Trophoblast cell (in vitro differentiated cells and primary cell): Measurements from ENCODE around the gene DZIP3.

Experiments used
- DNase-seq, 2 donors: peaks; one replicate each; pipeline ENCODE4 v3.0.0-alpha.2; 2016
- H2AFZ ChIP-seq: 2 replicates; pipeline ENCODE4 v1.6.1; 2013; ENCODE audit warnings: low read length, moderate library complexity, mild to moderate bottlenecking; ENCODE audit not compliant: insufficient read depth, poor library complexity
- H2AK5ac ChIP-seq: 2 replicates; pipeline ENCODE4 v1.6.1; 2013; ENCODE audit warnings: mild to moderate bottlenecking, low read length
- H2BK120ac ChIP-seq: 2 replicates; pipeline ENCODE4 v1.6.1; 2013; ENCODE audit warnings: low read length, mild to moderate bottlenecking, moderate library complexity; ENCODE audit not compliant: insufficient read depth, poor library complexity
- H2BK12ac ChIP-seq: 2 replicates; pipeline ENCODE4 v1.6.1; 2013; ENCODE audit warnings: mild to moderate bottlenecking, low read length, moderate library complexity
- H2BK5ac ChIP-seq: 2 replicates; pipeline ENCODE4 v1.6.1; 2013; ENCODE audit warnings: low read length, low read depth, moderate library complexity, mild to moderate bottlenecking; ENCODE audit not compliant: poor library complexity
- H3K14ac ChIP-seq: 2 replicates; pipeline ENCODE4 v1.6.1; 2013; ENCODE audit warnings: mild to moderate bottlenecking, low read length
- H3K18ac ChIP-seq: 2 replicates; pipeline ENCODE4 v1.6.1; 2013; ENCODE audit warnings: mild to moderate bottlenecking, low read length
- H3K23ac ChIP-seq: 2 replicates; pipeline ENCODE4 v1.6.1; 2013; ENCODE audit warnings: low read length
- H3K27ac ChIP-seq: 2 replicates; pipeline ENCODE4 v1.5.1; 2013; ENCODE audit warnings: low read depth, mild to moderate bottlenecking, inconsistent platforms, low read length, moderate library complexity
- H3K27me3 ChIP-seq: 2 replicates; pipeline ENCODE4 v1.6.1; 2013; ENCODE audit warnings: inconsistent platforms, mild to moderate bottlenecking, low read length, moderate library complexity; ENCODE audit not compliant: insufficient read depth
- H3K36me3 ChIP-seq, 2 experiments: 1 replicate in 1 of 2; 2 replicates in 1 of 2; pipeline ENCODE4 v1.6.1; 2013; ENCODE audit warnings: low read length in 2 of 2, mild to moderate bottlenecking in 2 of 2, moderate library complexity in 1 of 2; ENCODE audit not compliant: insufficient read depth in 2 of 2, control insufficient read depth in 1 of 2
- H3K4ac ChIP-seq: 2 replicates; pipeline ENCODE4 v1.6.1; 2013; ENCODE audit warnings: low read depth, mild to moderate bottlenecking, low read length, moderate library complexity
- H3K4me1 ChIP-seq, 2 experiments: 1 replicate in 1 of 2; 2 replicates in 1 of 2; pipeline ENCODE4 v1.6.1; 2013; ENCODE audit warnings: low read length in 2 of 2, mild to moderate bottlenecking in 2 of 2, moderate library complexity in 1 of 2; ENCODE audit not compliant: insufficient read depth in 2 of 2, control insufficient read depth in 1 of 2
- H3K4me2 ChIP-seq: 2 replicates; pipeline ENCODE4 v1.6.1; 2013; ENCODE audit warnings: inconsistent platforms, mild to moderate bottlenecking, low read length, moderate library complexity
- H3K4me3 ChIP-seq: 2 replicates; pipeline ENCODE4 v1.5.1; 2013; ENCODE audit warnings: mild to moderate bottlenecking, low read depth, low read length, inconsistent platforms
- H3K79me1 ChIP-seq: one replicate; pipeline ENCODE4 v1.6.1; 2013; ENCODE audit warnings: low read length
- H3K79me2 ChIP-seq: 2 replicates; pipeline ENCODE4 v1.6.1; 2013; ENCODE audit warnings: low read length, mild to moderate bottlenecking; ENCODE audit not compliant: control insufficient read depth, insufficient read depth, poor library complexity
- H3K9ac ChIP-seq: 2 replicates; pipeline ENCODE4 v1.6.1; 2013; ENCODE audit warnings: mild to moderate bottlenecking, low read length
- H3K9me3 ChIP-seq: 2 replicates; pipeline ENCODE4 v1.6.1; 2013; ENCODE audit warnings: low read depth, mild to moderate bottlenecking, control low read depth, inconsistent platforms, low read length; ENCODE audit not compliant: insufficient read depth
- H4K12ac ChIP-seq: 2 replicates; pipeline ENCODE4 v1.6.1; 2013; ENCODE audit warnings: low read depth, mild to moderate bottlenecking, low read length, moderate library complexity
- H4K8ac ChIP-seq: 2 replicates; pipeline ENCODE4 v1.6.1; 2013; ENCODE audit warnings: low read depth, mild to moderate bottlenecking, low read length, moderate library complexity
- H4K91ac ChIP-seq: one replicate; pipeline ENCODE4 v1.6.1; 2013; ENCODE audit warnings: low read depth, mild to moderate bottlenecking, low read length, moderate library complexity
- WGBS: extraction: QIAGEN DNeasy Blood & Tissue Kit; methylation state at CpG from one replicate; pipeline ENCODE4 v1.1.7; 2013; ENCODE audit warnings: missing lambda C conversion rate; ENCODE audit not compliant: insufficient read length, insufficient coverage; ENCODE audit errors: extremely low coverage; 5-methylcytosine and 5-hydroxymethylcytosine counted together

Gene DZIP3

GRCh38 chr3:108669208-108669607 is 79.7 kb downstream of the DZIP3 start:
- no peak overlapping the region for H3K4me2 ChIP-seq
- H3K27ac ChIP-seq: no peak overlapping the region
- H3K4me3 ChIP-seq: no peak overlapping the region
- no peak overlapping the region for H2AK5ac ChIP-seq
- no peaks in the 10 kb centered on the region for H3K27me3 ChIP-seq
- H3K79me1 ChIP-seq: no peaks in the 10 kb centered on the region
- H3K4me1 ChIP-seq: no peaks in the 10 kb centered on the region
- H2AFZ ChIP-seq: no peak overlapping the region
- H4K12ac ChIP-seq: no peak overlapping the region
- no peak overlapping the region for H2BK120ac ChIP-seq
- H3K9ac ChIP-seq: no peak overlapping the region
- H2BK5ac ChIP-seq: no peak overlapping the region
- H3K23ac ChIP-seq: no peak overlapping the region
- H4K91ac ChIP-seq: no peak overlapping the region
- no peaks in the 10 kb centered on the region for H3K79me2 ChIP-seq
- no peak overlapping the region for H3K18ac ChIP-seq
- no peak overlapping the region for H4K8ac ChIP-seq
- H3K9me3 ChIP-seq: no peaks in the 10 kb centered on the region
- H3K4ac ChIP-seq: no peak overlapping the region
- peaks cover 2 to 4% of the 10 kb centered on the region in 2 experiments for H3K36me3 ChIP-seq
- no peak overlapping the region for H3K14ac ChIP-seq
- H2BK12ac ChIP-seq: no peak overlapping the region
- no peak for DNase-seq

GRCh38 chr3:108672701-108673100 is 83.2 kb downstream of the DZIP3 start:
- H3K9me3 ChIP-seq: no peaks in the 10 kb centered on the region
- no peak overlapping the region for H3K4ac ChIP-seq
- no peak overlapping the region for H4K8ac ChIP-seq
- no peak overlapping the region for H2BK5ac ChIP-seq
- H3K79me2 ChIP-seq: no peaks in the 10 kb centered on the region
- H3K4me1 ChIP-seq: no peaks in the 10 kb centered on the region
- H3K9ac ChIP-seq: no peak overlapping the region
- no peak overlapping the region for H3K27ac ChIP-seq
- H2BK12ac ChIP-seq: no peak overlapping the region
- H2AFZ ChIP-seq: no peak overlapping the region
- no peak overlapping the region for H2AK5ac ChIP-seq
- H4K91ac ChIP-seq: no peak overlapping the region
- H2BK120ac ChIP-seq: no peak overlapping the region
- H3K18ac ChIP-seq: no peak overlapping the region
- no peak overlapping the region for H3K14ac ChIP-seq
- H3K23ac ChIP-seq: no peak overlapping the region
- H4K12ac ChIP-seq: no peak overlapping the region
- DNase-seq: no peak
- H3K4me2 ChIP-seq: no peak overlapping the region
- H3K4me3 ChIP-seq: no peak overlapping the region
- no peaks in the 10 kb centered on the region for H3K79me1 ChIP-seq
- H3K36me3 ChIP-seq: peaks cover under 1 to 2% of the 10 kb centered on the region in 2 experiments
- no peaks in the 10 kb centered on the region for H3K27me3 ChIP-seq

- no peaks in the 10 kb centered on the region for H3K79me2 ChIP-seq
- no peak overlapping the region for H2BK5ac ChIP-seq
- no peak overlapping the region for H3K4me3 ChIP-seq
- no peak overlapping the region for H3K4ac ChIP-seq
- no peak overlapping the region for H3K9ac ChIP-seq
- H3K79me1 ChIP-seq: no peaks in the 10 kb centered on the region
- no peak overlapping the region for H4K91ac ChIP-seq
- H3K14ac ChIP-seq: no peak overlapping the region
- no peak overlapping the region for H2AK5ac ChIP-seq
- no peaks in the 10 kb centered on the region for H3K4me1 ChIP-seq
- no peaks in the 10 kb centered on the region for H3K9me3 ChIP-seq
- no peak overlapping the region for H3K23ac ChIP-seq
- H3K18ac ChIP-seq: no peak overlapping the region
- no peak overlapping the region for H4K12ac ChIP-seq
- no peak for DNase-seq
- peaks cover 2 to 5% of the 10 kb centered on the region in 2 experiments for H3K36me3 ChIP-seq
- no CpG with 5 or more reads among the region's 3 CpGs for WGBS
- no peak overlapping the region for H3K27ac ChIP-seq
- no peak overlapping the region for H2AFZ ChIP-seq
- H3K4me2 ChIP-seq: no peak overlapping the region
- H4K8ac ChIP-seq: no peak overlapping the region
- H2BK12ac ChIP-seq: no peak overlapping the region
- H2BK120ac ChIP-seq: no peak overlapping the region
- no peaks in the 10 kb centered on the region for H3K27me3 ChIP-seq
These were observed 84.6 kb downstream of the DZIP3 start for GRCh38 chr3:108673988-108674661.

GRCh38 chr3:108677811-108678210 is 88.3 kb downstream of the DZIP3 start:
- H3K4ac ChIP-seq: no peak overlapping the region
- no peak overlapping the region for H2BK5ac ChIP-seq
- H3K27me3 ChIP-seq: no peaks in the 10 kb centered on the region
- H2AK5ac ChIP-seq: no peak overlapping the region
- no peaks in the 10 kb centered on the region for H3K9me3 ChIP-seq
- no peak overlapping the region for H3K27ac ChIP-seq
- no peak overlapping the region for H2AFZ ChIP-seq
- H3K9ac ChIP-seq: no peak overlapping the region
- no peak for DNase-seq
- no peaks in the 10 kb centered on the region for H3K79me1 ChIP-seq
- H3K36me3 ChIP-seq: peaks cover 2 to 5% of the 10 kb centered on the region in 2 experiments
- no peak overlapping the region for H4K91ac ChIP-seq
- H3K4me2 ChIP-seq: no peak overlapping the region
- H3K79me2 ChIP-seq: no peaks in the 10 kb centered on the region
- no peak overlapping the region for H3K23ac ChIP-seq
- no peaks in the 10 kb centered on the region for H3K4me1 ChIP-seq
- H2BK120ac ChIP-seq: no peak overlapping the region
- no CpG with 5 or more reads among the region's 1 CpG for WGBS
- no peak overlapping the region for H3K18ac ChIP-seq
- no peak overlapping the region for H4K8ac ChIP-seq
- H3K4me3 ChIP-seq: no peak overlapping the region
- no peak overlapping the region for H4K12ac ChIP-seq
- no peak overlapping the region for H2BK12ac ChIP-seq
- H3K14ac ChIP-seq: no peak overlapping the region
